ENCODE data around the gene STX3. TPM values are rescaled to one million over a fixed set of nuclear protein-coding genes. Genes with fewer than 3 reads are reported as not detected.
"Not testable (repeated sequence)": the region's sequence is repeated elsewhere in the genome, so short reads cannot be mapped to it uniquely, and the experiment has no call there.

STX3 gene
- total RNA-seq, 2 experiments from 2014 or later = 7.3 to 8.0 TPM

- Mint-ChIP-seq H3K4me3 (no peak overlapping the region), H3K9me3 (no peaks in the 10 kb centered on the region), H3K36me3 (no peaks in the 10 kb centered on the region), H3K27me3 (peaks cover 6% of the 10 kb centered on the region), H3K4me1 (peaks cover 6% of the 10 kb centered on the region), H3K27ac (no peak overlapping the region)
- no peak for DNase-seq
Measured at GRCh38 chr11:59818572-59818971, 63.4 kb downstream of the STX3 start.

- H3K4me1 Mint-ChIP-seq = peaks cover 2% of the 10 kb centered on the region
- H3K9me3 Mint-ChIP-seq = no peaks in the 10 kb centered on the region
- DNase-seq = peak; percentile 11
- H3K27ac Mint-ChIP-seq = no peak overlapping the region
- peaks cover 8% of the 10 kb centered on the region for H3K27me3 Mint-ChIP-seq
- H3K4me3 Mint-ChIP-seq = no peak overlapping the region
- no peaks in the 10 kb centered on the region for H3K36me3 Mint-ChIP-seq
Measured at GRCh38 chr11:59822989-59823566, 67.9 kb downstream of the STX3 start.

- no peaks in the 10 kb centered on the region for H3K9me3 Mint-ChIP-seq
- no peak for DNase-seq
- no peak overlapping the region for H3K27ac Mint-ChIP-seq
- H3K4me3 Mint-ChIP-seq = no peak overlapping the region
- H3K4me1 Mint-ChIP-seq = peaks cover 3% of the 10 kb centered on the region
- H3K36me3 Mint-ChIP-seq = no peaks in the 10 kb centered on the region
- H3K27me3 Mint-ChIP-seq = peaks cover 4% of the 10 kb centered on the region
Measured at GRCh38 chr11:59829358-59829757, 74.2 kb downstream of the STX3 start.

- DNase-seq = no peak
- no peaks in the 10 kb centered on the region for H3K9me3 Mint-ChIP-seq
- H3K4me3 Mint-ChIP-seq = no peak overlapping the region
- H3K27ac Mint-ChIP-seq = no peak overlapping the region
- no peaks in the 10 kb centered on the region for H3K36me3 Mint-ChIP-seq
- peaks cover 3% of the 10 kb centered on the region for H3K4me1 Mint-ChIP-seq
- peaks cover 4% of the 10 kb centered on the region for H3K27me3 Mint-ChIP-seq
Measured at GRCh38 chr11:59833602-59834001, 78.4 kb downstream of the STX3 start.

GRCh38 chr11:59839615-59840014 is 84.4 kb downstream of the STX3 start:
- Mint-ChIP-seq H3K27ac (no peak overlapping the region), H3K4me3 (no peak overlapping the region), H3K9me3 (no peaks in the 10 kb centered on the region), H3K27me3 (peaks cover 7% of the 10 kb centered on the region), H3K4me1 (no peaks in the 10 kb centered on the region), H3K36me3 (no peaks in the 10 kb centered on the region)
- DNase-seq = no peak

- no peaks in the 10 kb centered on the region for H3K4me1 Mint-ChIP-seq
- H3K36me3 Mint-ChIP-seq = no peaks in the 10 kb centered on the region
- DNase-seq = no peak
- no peak overlapping the region for H3K27ac Mint-ChIP-seq
- H3K9me3 Mint-ChIP-seq = no peaks in the 10 kb centered on the region
- peaks cover 7% of the 10 kb centered on the region for H3K27me3 Mint-ChIP-seq
- no peak overlapping the region for H3K4me3 Mint-ChIP-seq
Measured at GRCh38 chr11:59841514-59841913, 86.3 kb downstream of the STX3 start.

GRCh38 chr11:59842316-59842715 is 87.1 kb downstream of the STX3 start:
- no peaks in the 10 kb centered on the region for H3K36me3 Mint-ChIP-seq
- no peaks in the 10 kb centered on the region for H3K4me1 Mint-ChIP-seq
- H3K4me3 Mint-ChIP-seq = no peak overlapping the region
- H3K27ac Mint-ChIP-seq = no peak overlapping the region
- DNase-seq = no peak
- H3K27me3 Mint-ChIP-seq = peaks cover 3% of the 10 kb centered on the region
- no peaks in the 10 kb centered on the region for H3K9me3 Mint-ChIP-seq

GRCh38 chr11:59845399-59845798 is 90.2 kb downstream of the STX3 start, which contains the start of gene CBLIF:
TSS of gene CBLIF (minus strand) at chr11:59845499. CDS start at chr11:59845453, 46 bp downstream.
- Mint-ChIP-seq H3K9me3 (no peaks in the 10 kb centered on the region), H3K27me3 (peaks cover 3% of the 10 kb centered on the region), H3K36me3 (no peaks in the 10 kb centered on the region), H3K27ac (no peak within 1 kb of the TSS), H3K4me3 (no peak within 1 kb of the TSS), H3K4me1 (no peaks in the 10 kb centered on the region)
- no peak for DNase-seq

GRCh38 chr11:59846556-59846955 is 91.4 kb downstream of the STX3 start:
- no peak for DNase-seq
- H3K9me3 Mint-ChIP-seq = no peaks in the 10 kb centered on the region
- H3K27ac Mint-ChIP-seq = no peak overlapping the region
- no peak overlapping the region for H3K4me3 Mint-ChIP-seq
- H3K36me3 Mint-ChIP-seq = no peaks in the 10 kb centered on the region
- H3K4me1 Mint-ChIP-seq = no peaks in the 10 kb centered on the region
- peaks cover 3% of the 10 kb centered on the region for H3K27me3 Mint-ChIP-seq

GRCh38 chr11:59847626-59848025 is 92.5 kb downstream of the STX3 start:
- peaks cover 3% of the 10 kb centered on the region for H3K27me3 Mint-ChIP-seq
- H3K36me3 Mint-ChIP-seq = no peaks in the 10 kb centered on the region
- H3K4me1 Mint-ChIP-seq = no peaks in the 10 kb centered on the region
- H3K9me3 Mint-ChIP-seq = no peaks in the 10 kb centered on the region
- no peak overlapping the region for H3K27ac Mint-ChIP-seq
- H3K4me3 Mint-ChIP-seq = no peak overlapping the region
- no peak for DNase-seq

- H3K4me3 Mint-ChIP-seq, DNase-seq, H3K4me1 Mint-ChIP-seq, H3K9me3 Mint-ChIP-seq, H3K27ac Mint-ChIP-seq, H3K27me3 Mint-ChIP-seq, H3K36me3 Mint-ChIP-seq: not testable (repeated sequence)
Measured at GRCh38 chr11:59848439-59848838, 93.3 kb downstream of the STX3 start.

GRCh38 chr11:59849129-59849528 is 94.0 kb downstream of the STX3 start:
- Mint-ChIP-seq H3K4me3 (no peak overlapping the region), H3K9me3 (no peaks in the 10 kb centered on the region), H3K4me1 (no peaks in the 10 kb centered on the region), H3K27me3 (peaks cover 1% of the 10 kb centered on the region), H3K36me3 (no peaks in the 10 kb centered on the region), H3K27ac (no peak overlapping the region)
- no peak for DNase-seq

- not testable (repeated sequence) for H3K27me3 Mint-ChIP-seq, H3K36me3 Mint-ChIP-seq, H3K4me1 Mint-ChIP-seq, H3K9me3 Mint-ChIP-seq, DNase-seq, H3K4me3 Mint-ChIP-seq, H3K27ac Mint-ChIP-seq
Measured at GRCh38 chr11:59849551-59849950, 94.4 kb downstream of the STX3 start.

- H3K36me3 Mint-ChIP-seq, DNase-seq, H3K9me3 Mint-ChIP-seq, H3K4me3 Mint-ChIP-seq, H3K27me3 Mint-ChIP-seq, H3K4me1 Mint-ChIP-seq, H3K27ac Mint-ChIP-seq: not testable (repeated sequence)
Measured at GRCh38 chr11:59851416-59851815, 96.2 kb downstream of the STX3 start.

- no peaks in the 10 kb centered on the region for H3K36me3 Mint-ChIP-seq
Measured at GRCh38 chr11:59854871-59855270, 99.7 kb downstream of the STX3 start.

More at GRCh38 chr11:59854871-59855270, 99.7 kb downstream of the STX3 start:
- Mint-ChIP-seq H3K9me3 (no peaks in the 10 kb centered on the region), H3K27me3 (peaks cover 12% of the 10 kb centered on the region), H3K4me1 (peaks cover 9% of the 10 kb centered on the region), H3K4me3 (no peak overlapping the region), H3K27ac (no peak overlapping the region)
- no peak for DNase-seq

All from activated naive CD8-positive, alpha-beta T cell treated with anti-CD3 and anti-CD28 coated beads for 36 hours (primary cell).